Ectodermal cell (in vitro differentiated cells): ENCODE data around the gene PRSS27.

Source experiments
- H3K27ac ChIP-seq: 2 replicates; pipeline ENCODE4 v1.7.0; 2013; ENCODE audit warnings: mild to moderate bottlenecking, low read depth, low read length; ENCODE audit not compliant: insufficient read depth, poor library complexity, severe bottlenecking
- H3K27me3 ChIP-seq: 2 replicates; pipeline ENCODE4 v1.7.0; 2013; ENCODE audit warnings: mild to moderate bottlenecking, low read length; ENCODE audit not compliant: insufficient read depth, control insufficient read depth, poor library complexity, severe bottlenecking
- H3K36me3 ChIP-seq: one replicate; pipeline ENCODE4 v1.7.0; 2013; ENCODE audit warnings: low read length; ENCODE audit not compliant: control insufficient read depth, insufficient read depth
- H3K4me1 ChIP-seq: one replicate; pipeline ENCODE4 v1.7.0; 2013; ENCODE audit warnings: low read length; ENCODE audit not compliant: control insufficient read depth, insufficient read depth
- H3K4me3 ChIP-seq: 2 replicates; pipeline ENCODE4 v1.7.0; 2013; ENCODE audit warnings: low read depth, low read length, control low read depth; ENCODE audit not compliant: insufficient read depth
- H3K9me3 ChIP-seq: 2 replicates; pipeline ENCODE4 v1.7.0; 2013; ENCODE audit warnings: mild to moderate bottlenecking, low read length, moderate library complexity; ENCODE audit not compliant: control insufficient read depth
- WGBS, 2 experiments: methylation state at CpG; one replicate each; pipeline ENCODE4 v1.1.7; 2013; ENCODE audit warnings: missing lambda C conversion rate in 2 of 2; 5-methylcytosine and 5-hydroxymethylcytosine counted together

Gene PRSS27

GRCh38 chr16:2752035-2752849 lies 32.2 kb upstream of the PRSS27 start, which contains the start of gene SRRM2:
TSS of gene SRRM2 (plus strand) at chr16:2752638. CDS start at chr16:2756365, 3,727 bp downstream.
- WGBS, 2 experiments, result 0 to 1% methylated on average over 99 of the region's 99 CpGs
- Histone ChIP-seq H3K4me3 (peak within 1 kb of the TSS; percentile 97), H3K36me3 (peaks cover 4% of the 10 kb centered on the region), H3K27me3 (no peaks in the 10 kb centered on the region), H3K4me1 (peaks cover 15% of the 10 kb centered on the region), H3K9me3 (no peaks in the 10 kb centered on the region), H3K27ac (peak within 1 kb of the TSS; percentile 100)

- Histone ChIP-seq H3K27ac (peak overlapping the region; percentile 100), H3K9me3 (no peaks in the 10 kb centered on the region), H3K27me3 (no peaks in the 10 kb centered on the region), H3K4me3 (peak overlapping the region; percentile 97), H3K36me3 (no peaks in the 10 kb centered on the region), H3K4me1 (peaks cover 15% of the 10 kb centered on the region)
- 22 to 23% methylated on average over 23 of the region's 23 CpGs for WGBS, 2 experiments
Measured at GRCh38 chr16:2751577-2752034, 31.6 kb upstream of the PRSS27 start.

- Histone ChIP-seq H3K27me3 (no peaks in the 10 kb centered on the region), H3K4me3 (no peak overlapping the region), H3K36me3 (no peaks in the 10 kb centered on the region), H3K4me1 (peaks cover 13% of the 10 kb centered on the region), H3K9me3 (no peaks in the 10 kb centered on the region), H3K27ac (no peak overlapping the region)
- WGBS, 2 experiments, result 93 to 97% methylated on average over 6 of the region's 6 CpGs
Measured at GRCh38 chr16:2749936-2750335, 29.9 kb upstream of the PRSS27 start.

GRCh38 chr16:2749476-2749875 lies 29.5 kb upstream of the PRSS27 start:
- 95% methylated on average over 5 of the region's 5 CpGs for WGBS, 2 experiments
- peaks cover 9% of the 10 kb centered on the region for H3K4me1 ChIP-seq
- H3K27ac ChIP-seq, result no peak overlapping the region
- no peak overlapping the region for H3K4me3 ChIP-seq
- no peaks in the 10 kb centered on the region for H3K27me3 ChIP-seq
- H3K9me3 ChIP-seq, result no peaks in the 10 kb centered on the region
- H3K36me3 ChIP-seq, result no peaks in the 10 kb centered on the region

GRCh38 chr16:2748757-2749455 lies 28.9 kb upstream of the PRSS27 start:
- Histone ChIP-seq H3K9me3 (no peaks in the 10 kb centered on the region), H3K4me3 (no peak overlapping the region), H3K36me3 (no peaks in the 10 kb centered on the region), H3K27me3 (no peaks in the 10 kb centered on the region), H3K4me1 (peaks cover 5% of the 10 kb centered on the region), H3K27ac (no peak overlapping the region)
- 95% methylated on average over 7 of the region's 7 CpGs for WGBS, 2 experiments

- no peaks in the 10 kb centered on the region for H3K27me3 ChIP-seq
- H3K36me3 ChIP-seq, result no peaks in the 10 kb centered on the region
- WGBS, 2 experiments, result 91 to 94% methylated on average over 9 of the region's 9 CpGs
- peaks cover under 1% of the 10 kb centered on the region for H3K4me1 ChIP-seq
- H3K9me3 ChIP-seq, result no peaks in the 10 kb centered on the region
- no peak overlapping the region for H3K4me3 ChIP-seq
- no peak overlapping the region for H3K27ac ChIP-seq
Measured at GRCh38 chr16:2745961-2746360, 25.9 kb upstream of the PRSS27 start.

- Histone ChIP-seq H3K4me3 (no peak overlapping the region), H3K27ac (no peak overlapping the region)
Measured at GRCh38 chr16:2745116-2745890, 25.3 kb upstream of the PRSS27 start.

GRCh38 chr16:2744711-2745110 lies 24.7 kb upstream of the PRSS27 start:
- no peaks in the 10 kb centered on the region for H3K36me3 ChIP-seq
- no peaks in the 10 kb centered on the region for H3K4me1 ChIP-seq
- no peaks in the 10 kb centered on the region for H3K27me3 ChIP-seq
- H3K4me3 ChIP-seq, result no peak overlapping the region
- WGBS, 2 experiments, result 92 to 95% methylated on average over 6 of the region's 6 CpGs
- H3K27ac ChIP-seq, result no peak overlapping the region
- H3K9me3 ChIP-seq, result no peaks in the 10 kb centered on the region

More at GRCh38 chr16:2745116-2745890, 25.3 kb upstream of the PRSS27 start:
- WGBS, 2 experiments, result 87 to 88% methylated on average over 15 of the region's 15 CpGs
- Histone ChIP-seq H3K4me1 (no peaks in the 10 kb centered on the region), H3K27me3 (no peaks in the 10 kb centered on the region), H3K36me3 (no peaks in the 10 kb centered on the region), H3K9me3 (no peaks in the 10 kb centered on the region)

- no peak overlapping the region for H3K4me3 ChIP-seq
- WGBS, 2 experiments, result 92% methylated on average over 19 of the region's 19 CpGs
- H3K4me1 ChIP-seq, result no peaks in the 10 kb centered on the region
- H3K27me3 ChIP-seq, result no peaks in the 10 kb centered on the region
- H3K9me3 ChIP-seq, result no peaks in the 10 kb centered on the region
- H3K27ac ChIP-seq, result no peak overlapping the region
- no peaks in the 10 kb centered on the region for H3K36me3 ChIP-seq
Measured at GRCh38 chr16:2743007-2743810, 23.2 kb upstream of the PRSS27 start.
